ENCODE data around the gene ERC2. TPM values are rescaled to one million over a fixed set of nuclear protein-coding genes. Genes with fewer than 3 reads are reported as not detected.

ERC2 gene
- total RNA-seq, 1 donor from 2014 or later: 48.3 TPM

- H3K27ac Mint-ChIP-seq (ENCODE audit: unreplicated experiment): no peak overlapping the region
Measured at GRCh38 chr3:56459104-56459496, 9.2 kb downstream of the ERC2 start.

GRCh38 chr3:56458496-56459103 lies 9.7 kb downstream of the ERC2 start:
- Mint-ChIP-seq H3K36me3 (ENCODE audit: unreplicated experiment) (no peaks in the 10 kb centered on the region), H3K27ac (ENCODE audit: unreplicated experiment) (no peak overlapping the region), H3K9me3 (ENCODE audit: unreplicated experiment) (no peaks in the 10 kb centered on the region), H3K4me1 (ENCODE audit: low read depth, unreplicated experiment) (no peaks in the 10 kb centered on the region), H3K4me3 (ENCODE audit: unreplicated experiment) (no peak overlapping the region), H3K27me3 (ENCODE audit: unreplicated experiment) (no peaks in the 10 kb centered on the region)
- TF ChIP-seq CTCF (IDR thresholded peaks at IDR 0.05; ENCODE audit: partially characterized antibody, unreplicated experiment): no peak
- no peak for DNase-seq

More at GRCh38 chr3:56459104-56459496, 9.2 kb downstream of the ERC2 start:
- no peak overlapping the region for H3K4me3 Mint-ChIP-seq (ENCODE audit: unreplicated experiment)
- H3K27me3 Mint-ChIP-seq (ENCODE audit: unreplicated experiment): no peaks in the 10 kb centered on the region
- no peak for DNase-seq
- H3K9me3 Mint-ChIP-seq (ENCODE audit: unreplicated experiment): no peaks in the 10 kb centered on the region
- TF ChIP-seq CTCF (IDR thresholded peaks at IDR 0.05; ENCODE audit: partially characterized antibody, unreplicated experiment): no peak
- no peaks in the 10 kb centered on the region for H3K4me1 Mint-ChIP-seq (ENCODE audit: low read depth, unreplicated experiment)
- no peaks in the 10 kb centered on the region for H3K36me3 Mint-ChIP-seq (ENCODE audit: unreplicated experiment)

- no peak for DNase-seq
- no peaks in the 10 kb centered on the region for H3K9me3 Mint-ChIP-seq (ENCODE audit: unreplicated experiment)
- no peaks in the 10 kb centered on the region for H3K36me3 Mint-ChIP-seq (ENCODE audit: unreplicated experiment)
- no peaks in the 10 kb centered on the region for H3K4me1 Mint-ChIP-seq (ENCODE audit: low read depth, unreplicated experiment)
- H3K27me3 Mint-ChIP-seq (ENCODE audit: unreplicated experiment): no peaks in the 10 kb centered on the region
- H3K27ac Mint-ChIP-seq (ENCODE audit: unreplicated experiment): no peak overlapping the region
- H3K4me3 Mint-ChIP-seq (ENCODE audit: unreplicated experiment): no peak overlapping the region
- TF ChIP-seq CTCF (IDR thresholded peaks at IDR 0.05; ENCODE audit: partially characterized antibody, unreplicated experiment): no peak
Measured at GRCh38 chr3:56456117-56456516, 12.2 kb downstream of the ERC2 start.

GRCh38 chr3:56453011-56453410 lies 15.3 kb downstream of the ERC2 start:
- no peaks in the 10 kb centered on the region for H3K36me3 Mint-ChIP-seq (ENCODE audit: unreplicated experiment)
- no peaks in the 10 kb centered on the region for H3K9me3 Mint-ChIP-seq (ENCODE audit: unreplicated experiment)
- TF ChIP-seq CTCF (IDR thresholded peaks at IDR 0.05; ENCODE audit: partially characterized antibody, unreplicated experiment): no peak
- DNase-seq: no peak
- no peak overlapping the region for H3K27ac Mint-ChIP-seq (ENCODE audit: unreplicated experiment)
- no peaks in the 10 kb centered on the region for H3K4me1 Mint-ChIP-seq (ENCODE audit: low read depth, unreplicated experiment)
- no peaks in the 10 kb centered on the region for H3K27me3 Mint-ChIP-seq (ENCODE audit: unreplicated experiment)
- H3K4me3 Mint-ChIP-seq (ENCODE audit: unreplicated experiment): no peak overlapping the region

GRCh38 chr3:56452085-56452484 lies 16.2 kb downstream of the ERC2 start:
- H3K27me3 Mint-ChIP-seq (ENCODE audit: unreplicated experiment): no peaks in the 10 kb centered on the region
- H3K9me3 Mint-ChIP-seq (ENCODE audit: unreplicated experiment): no peaks in the 10 kb centered on the region
- no peaks in the 10 kb centered on the region for H3K36me3 Mint-ChIP-seq (ENCODE audit: unreplicated experiment)
- TF ChIP-seq CTCF (IDR thresholded peaks at IDR 0.05; ENCODE audit: partially characterized antibody, unreplicated experiment): no peak
- no peak overlapping the region for H3K27ac Mint-ChIP-seq (ENCODE audit: unreplicated experiment)
- DNase-seq: no peak
- H3K4me3 Mint-ChIP-seq (ENCODE audit: unreplicated experiment): no peak overlapping the region
- H3K4me1 Mint-ChIP-seq (ENCODE audit: low read depth, unreplicated experiment): no peaks in the 10 kb centered on the region
